OCI-LY7 (cell line): Measurements from ENCODE around the gene ENAH. TPM values are rescaled to one million over a fixed set of nuclear protein-coding genes. Genes with fewer than 3 reads are reported as not detected.

Source experiments
- BruUV-seq: library from RNA; stranded (reverse); fragments of 400-500 nt; replicated peaks from 2 replicates; lab custom pipeline; 2021; lab: Mats Ljungman, UMichigan
- CTCF ChIA-PET: fragments of 300-600 bp; sonication (Branson Sonifier 250); formaldehyde crosslinking; loops from one replicate; lab custom pipeline; 2022; ENCODE audit warnings: antibody characterized with exemption; ENCODE audit not compliant: unreplicated experiment; lab: Charles Lee
- POLR2A ChIA-PET: fragments of 300-600 bp; sonication (Branson Sonifier 250); formaldehyde crosslinking; loops from one replicate; lab custom pipeline; 2022; ENCODE audit warnings: antibody characterized with exemption; lab: Charles Lee
- DNase-seq: peaks from one replicate; pipeline ENCODE4 v3.0.0-alpha.2; 2015; ENCODE audit warnings: low spot score
- H2AFZ ChIP-seq: fragments of 200-600 bp; sonication (generic), shearing (Covaris generic); 2 replicates; pipeline ENCODE4 v1.6.1; 2014; ENCODE audit warnings: mild to moderate bottlenecking, antibody characterized with exemption, low read length, moderate library complexity
- H3K27ac ChIP-seq: fragments of 200-600 bp; sonication (generic); 2 replicates; pipeline ENCODE4 v1.5.1; 2014; ENCODE audit warnings: mixed run types, low read depth, mild to moderate bottlenecking, moderate library complexity, low read length, inconsistent platforms; ENCODE audit not compliant: poor library complexity, severe bottlenecking
- H3K36me3 ChIP-seq: fragments of 200-600 bp; sonication (generic); 2 replicates; pipeline ENCODE4 v1.6.1; 2014; ENCODE audit warnings: mild to moderate bottlenecking, antibody characterized with exemption, low read length, moderate library complexity, mixed read lengths; ENCODE audit not compliant: insufficient read depth
- H3K4me1 ChIP-seq: fragments of 200-600 bp; sonication (generic); 2 replicates; pipeline ENCODE4 v1.5.1; 2014; ENCODE audit warnings: mild to moderate bottlenecking, low read length; ENCODE audit not compliant: insufficient read depth, poor library complexity, severe bottlenecking
- H3K4me2 ChIP-seq: fragments of 200-600 bp; sonication (generic); 2 replicates; pipeline ENCODE4 v1.6.1; 2014; ENCODE audit warnings: mild to moderate bottlenecking, low read length
- H3K4me3 ChIP-seq: fragments of 200-600 bp; sonication (generic); 2 replicates; pipeline ENCODE4 v1.5.1; 2014; ENCODE audit warnings: mild to moderate bottlenecking, low read depth, low read length; ENCODE audit not compliant: poor library complexity, severe bottlenecking
- H3K79me2 ChIP-seq: fragments of 200-600 bp; sonication (generic); 2 replicates; pipeline ENCODE4 v1.6.1; 2016; ENCODE audit warnings: low read depth, mild to moderate bottlenecking, low read length, moderate library complexity, mixed read lengths; ENCODE audit not compliant: insufficient read depth
- H3K9me2 ChIP-seq: fragments of 200-600 bp; sonication (generic); 2 replicates; pipeline ENCODE4 v1.6.1; 2016; ENCODE audit warnings: mild to moderate bottlenecking, low read length, mixed read lengths; ENCODE audit not compliant: insufficient read depth
- H3K9me3 ChIP-seq: fragments of 200-600 bp; sonication (generic); 2 replicates; pipeline ENCODE4 v1.6.1; 2014; ENCODE audit warnings: mild to moderate bottlenecking, mixed run types, low read length, mixed read lengths
- H4K20me1 ChIP-seq: fragments of 200-600 bp; sonication (generic); 2 replicates; pipeline ENCODE4 v1.6.1; 2014; ENCODE audit warnings: mild to moderate bottlenecking, antibody characterized with exemption, low read length, moderate library complexity, mixed read lengths; ENCODE audit not compliant: insufficient read depth
- EZH2phosphoT487 ChIP-seq: fragments of 200-600 bp; sonication (generic); IDR thresholded peaks from 2 replicates; pipeline ENCODE4 v1.6.1; 2018; ENCODE audit warnings: low read depth, borderline replicate concordance, mild to moderate bottlenecking, mixed run types, antibody characterized with exemption, low read length, moderate library complexity, mixed read lengths
- intact Hi-C: fragments of 100-400 bp; cut with micrococcal nuclease; formaldehyde crosslinking; loops from one replicate; pipeline ENCODE4 v1.10.0; 2022; ENCODE audit not compliant: unreplicated experiment
- total RNA-seq, 2 experiments: library from RNA; depleted of rRNA in 1 of 2; stranded (reverse); fragments of >200 nt in 1 of 2; shearing (Covaris generic) in 1 of 2; gene quantifications; 2 replicates each; pipeline ENCODE4 v1.2.3, GENCODE V29; 2014 to 2022
- TF ChIP-seq, protein P1 (sequence below): fragments of 200-600 bp; sonication (generic); conservative IDR thresholded peaks from 2 replicates; pipeline ENCODE4 v1.5.1; 2014; ENCODE audit warnings: mild to moderate bottlenecking, antibody characterized with exemption, low read length, moderate library complexity, mixed read lengths

ENAH gene
- total RNA-seq, 2 experiments from 2014 or later: 4.6 to 18.1 TPM

DNA sequence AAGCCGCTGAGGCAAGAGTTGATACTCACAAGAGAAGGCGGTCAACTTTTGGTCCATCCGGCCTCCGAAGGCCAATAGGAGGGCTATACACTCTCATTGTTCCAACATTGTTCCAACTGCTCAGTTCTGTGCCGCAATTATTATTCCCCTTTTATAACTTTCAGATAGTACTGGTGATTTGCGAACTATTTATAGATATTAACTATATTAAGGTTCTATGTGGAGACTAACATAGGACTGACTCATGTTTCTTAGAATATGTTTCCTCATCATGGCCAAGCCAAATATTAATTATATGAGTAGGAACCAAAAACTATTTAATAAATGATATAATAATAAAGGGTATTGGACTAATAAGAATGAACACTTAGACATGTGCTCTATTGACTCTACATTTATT is 128.4 kb downstream of the ENAH start:
- no peaks in the 10 kb centered on the region for H3K9me2 ChIP-seq
- H3K4me1 ChIP-seq: no peaks in the 10 kb centered on the region
- no peak for DNase-seq
- POLR2A ChIA-PET: interaction anchor here (0.6 to 1.4 kb wide), 6 partner anchors 16 to 294 kb away, joined by 3 to 6 read pairs (median 4); no protein-coding TSS in a partner anchor
- intact Hi-C loops: no loop called here
- no peaks in the 10 kb centered on the region for H3K36me3 ChIP-seq
- CTCF ChIA-PET: no interaction called here
- H3K9me3 ChIP-seq: no peaks in the 10 kb centered on the region
- H3K4me2 ChIP-seq: no peak overlapping the region
- no TSS peak for BruUV-seq
- no peaks in the 10 kb centered on the region for H3K79me2 ChIP-seq
- no peak overlapping the region for H2AFZ ChIP-seq
- no peak overlapping the region for H3K4me3 ChIP-seq
- TF ChIP-seq, protein P1, sequence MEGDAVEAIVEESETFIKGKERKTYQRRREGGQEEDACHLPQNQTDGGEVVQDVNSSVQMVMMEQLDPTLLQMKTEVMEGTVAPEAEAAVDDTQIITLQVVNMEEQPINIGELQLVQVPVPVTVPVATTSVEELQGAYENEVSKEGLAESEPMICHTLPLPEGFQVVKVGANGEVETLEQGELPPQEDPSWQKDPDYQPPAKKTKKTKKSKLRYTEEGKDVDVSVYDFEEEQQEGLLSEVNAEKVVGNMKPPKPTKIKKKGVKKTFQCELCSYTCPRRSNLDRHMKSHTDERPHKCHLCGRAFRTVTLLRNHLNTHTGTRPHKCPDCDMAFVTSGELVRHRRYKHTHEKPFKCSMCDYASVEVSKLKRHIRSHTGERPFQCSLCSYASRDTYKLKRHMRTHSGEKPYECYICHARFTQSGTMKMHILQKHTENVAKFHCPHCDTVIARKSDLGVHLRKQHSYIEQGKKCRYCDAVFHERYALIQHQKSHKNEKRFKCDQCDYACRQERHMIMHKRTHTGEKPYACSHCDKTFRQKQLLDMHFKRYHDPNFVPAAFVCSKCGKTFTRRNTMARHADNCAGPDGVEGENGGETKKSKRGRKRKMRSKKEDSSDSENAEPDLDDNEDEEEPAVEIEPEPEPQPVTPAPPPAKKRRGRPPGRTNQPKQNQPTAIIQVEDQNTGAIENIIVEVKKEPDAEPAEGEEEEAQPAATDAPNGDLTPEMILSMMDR: no peak
- TF ChIP-seq EZH2phosphoT487: no peak
- H4K20me1 ChIP-seq: no peaks in the 10 kb centered on the region
- no peak overlapping the region for H3K27ac ChIP-seq

DNA sequence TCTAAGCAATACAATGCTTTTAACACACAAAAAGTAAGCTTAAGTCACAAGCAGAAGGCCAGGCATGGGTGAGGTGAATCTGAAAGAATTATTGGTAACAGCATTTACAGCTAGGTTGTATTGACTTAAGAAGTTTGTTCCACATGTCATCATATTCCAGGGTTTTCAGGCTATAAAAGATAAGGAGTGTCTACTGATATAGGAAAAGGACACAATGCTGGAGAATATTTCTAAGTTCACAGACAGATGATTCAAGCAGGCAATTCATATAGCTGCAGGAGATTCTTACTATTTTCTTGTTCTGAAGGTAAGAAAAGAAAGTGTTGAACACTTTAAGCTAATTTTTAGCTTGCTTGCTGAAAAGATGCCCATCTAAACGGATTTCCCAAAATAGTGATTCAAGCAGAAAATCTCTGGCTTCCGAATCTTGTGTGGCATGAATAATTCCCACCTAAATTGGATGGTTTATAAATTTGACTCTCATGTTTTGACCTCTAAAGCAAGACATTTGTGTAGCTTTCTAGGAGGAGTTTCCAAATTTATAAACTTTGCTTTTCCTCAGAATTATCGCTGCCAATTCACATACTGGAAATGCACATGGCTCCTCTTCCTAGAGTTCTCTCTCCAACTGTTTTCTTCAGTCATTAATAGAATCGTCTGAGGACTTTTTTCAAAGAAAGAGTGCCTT is 129.5 kb downstream of the ENAH start:
- Histone ChIP-seq H2AFZ (no peak overlapping the region), H3K9me2 (no peaks in the 10 kb centered on the region), H3K4me1 (no peaks in the 10 kb centered on the region), H3K4me2 (no peak overlapping the region), H3K27ac (no peak overlapping the region), H3K36me3 (no peaks in the 10 kb centered on the region), H3K79me2 (no peaks in the 10 kb centered on the region), H4K20me1 (no peaks in the 10 kb centered on the region), H3K4me3 (no peak overlapping the region), H3K9me3 (no peaks in the 10 kb centered on the region)
- intact Hi-C loops: no loop called here
- ChIA-PET POLR2A (interaction anchor here (0.7 to 2.1 kb wide), 20 partner anchors 11 to 552 kb away, joined by 3 to 7 read pairs (median 3); no protein-coding TSS in a partner anchor), CTCF (no interaction called here)
- TF ChIP-seq, protein P1: no peak
- TF ChIP-seq EZH2phosphoT487: no peak
- BruUV-seq: no TSS peak
- no peak for DNase-seq
